Neuronal stem cell (in vitro differentiated cells): ENCODE results near the gene CASP12.

ENCODE experiments used
- DNase-seq: peaks from one replicate; pipeline ENCODE4 v3.0.0-alpha.2; 2013; ENCODE audit warnings: low spot score
- H2AFZ ChIP-seq: one replicate; pipeline ENCODE4 v1.6.1; 2013; ENCODE audit warnings: mild to moderate bottlenecking, low read length, inconsistent platforms
- H2AK5ac ChIP-seq: 2 replicates; pipeline ENCODE4 v1.6.1; 2013; ENCODE audit warnings: low read depth, mild to moderate bottlenecking, inconsistent platforms, low read length, moderate library complexity, mixed read lengths
- H2BK120ac ChIP-seq: 2 replicates; pipeline ENCODE4 v1.6.1; 2013; ENCODE audit warnings: low read depth, mild to moderate bottlenecking, inconsistent platforms, low read length, moderate library complexity, mixed read lengths
- H2BK12ac ChIP-seq: one replicate; pipeline ENCODE4 v1.6.1; 2013; ENCODE audit warnings: low read length, inconsistent platforms
- H2BK15ac ChIP-seq: 2 replicates; pipeline ENCODE4 v1.6.1; 2013; ENCODE audit warnings: mild to moderate bottlenecking, low read length, inconsistent platforms, mixed read lengths
- H2BK5ac ChIP-seq: one replicate; pipeline ENCODE4 v1.6.1; 2013; ENCODE audit warnings: inconsistent platforms, mild to moderate bottlenecking, low read length, moderate library complexity
- H3K14ac ChIP-seq: one replicate; pipeline ENCODE4 v1.6.1; 2013; ENCODE audit warnings: low read length, inconsistent platforms
- H3K18ac ChIP-seq: 2 replicates; pipeline ENCODE4 v1.6.1; 2013; ENCODE audit warnings: low read length, inconsistent platforms
- H3K23ac ChIP-seq: 2 replicates; pipeline ENCODE4 v1.6.1; 2013; ENCODE audit warnings: low read depth, mild to moderate bottlenecking, mixed read lengths, low read length, inconsistent platforms; ENCODE audit not compliant: poor library complexity
- H3K27ac ChIP-seq: replicated peaks from 3 replicates; pipeline ENCODE4 v1.5.1; 2013; ENCODE audit warnings: low read length, inconsistent platforms
- H3K27me3 ChIP-seq, 3 experiments: 2 replicates each; pipeline ENCODE4 v1.6.1; 2013; ENCODE audit warnings: low read length in 3 of 3, mild to moderate bottlenecking in 2 of 3, inconsistent platforms in 1 of 3, low read depth in 1 of 3, mixed read lengths in 1 of 3, moderate library complexity in 1 of 3; ENCODE audit not compliant: control insufficient read depth in 3 of 3, insufficient read depth in 3 of 3
- H3K36me3 ChIP-seq, 2 donors: replicated peaks in 1 of 2; 2 replicates each; pipeline ENCODE4 v1.6.1; 2013; ENCODE audit warnings: low read length in 2 of 2; ENCODE audit not compliant: control insufficient read depth in 2 of 2, insufficient read depth in 2 of 2
- H3K4ac ChIP-seq: 2 replicates; pipeline ENCODE4 v1.6.1; 2013; ENCODE audit warnings: inconsistent platforms, mild to moderate bottlenecking, low read length, moderate library complexity
- H3K4me1 ChIP-seq, 2 donors: 1 replicate in 1 of 2; 2 replicates in 1 of 2; pipeline ENCODE4 v1.6.1; 2013; ENCODE audit warnings: low read length in 2 of 2, low read depth in 1 of 2; ENCODE audit not compliant: control insufficient read depth in 2 of 2, insufficient read depth in 1 of 2
- H3K4me2 ChIP-seq: one replicate; pipeline ENCODE4 v1.6.1; 2013; ENCODE audit warnings: mild to moderate bottlenecking, low read length, inconsistent platforms; ENCODE audit not compliant: insufficient read depth, poor library complexity, severe bottlenecking
- H3K4me3 ChIP-seq, 2 donors: 2 replicates each; pipeline ENCODE4 v1.5.1; 2013; ENCODE audit warnings: low read length in 2 of 2, mild to moderate bottlenecking in 2 of 2, inconsistent platforms in 1 of 2, moderate library complexity in 1 of 2
- H3K79me1 ChIP-seq: one replicate; pipeline ENCODE4 v1.6.1; 2013; ENCODE audit warnings: low read depth, mild to moderate bottlenecking, inconsistent platforms, low read length, moderate library complexity
- H3K9ac ChIP-seq: one replicate; pipeline ENCODE4 v1.6.1; 2013; ENCODE audit warnings: mild to moderate bottlenecking, low read depth, low read length, inconsistent platforms; ENCODE audit not compliant: poor library complexity
- H3K9me3 ChIP-seq, 2 donors: replicated peaks in 1 of 2; 2 replicates each; pipeline versions ENCODE3 to v1.6.1; 2013; ENCODE audit warnings: low read length in 2 of 2, mild to moderate bottlenecking in 2 of 2, inconsistent platforms in 1 of 2, low read depth in 1 of 2, mixed read lengths in 1 of 2, moderate library complexity in 1 of 2; ENCODE audit not compliant: control insufficient read depth in 2 of 2, insufficient read depth in 1 of 2
- H4K8ac ChIP-seq: one replicate; pipeline ENCODE4 v1.6.1; 2013; ENCODE audit warnings: low read depth, mild to moderate bottlenecking, inconsistent platforms, low read length, moderate library complexity
- H4K91ac ChIP-seq: one replicate; pipeline ENCODE4 v1.6.1; 2013; ENCODE audit warnings: low read length, low read depth, mild to moderate bottlenecking, inconsistent platforms; ENCODE audit not compliant: poor library complexity
- WGBS, 2 donors: extraction: QIAGEN DNeasy Blood & Tissue Kit; methylation state at CpG; one replicate each; pipeline ENCODE4 v1.1.7; 2013; ENCODE audit warnings: missing lambda C conversion rate in 2 of 2, mixed read lengths in 1 of 2; ENCODE audit not compliant: insufficient read length in 2 of 2, insufficient replicate concordance in 1 of 2; ENCODE audit errors: extremely low coverage in 2 of 2; 5-methylcytosine and 5-hydroxymethylcytosine counted together

Gene CASP12

GRCh38 chr11:104879514-104880190 lies 18.6 kb downstream of the CASP12 start:
- Histone ChIP-seq H3K27me3 (no peaks in the 10 kb centered on the region), H2BK15ac (no peak overlapping the region), H3K4me2 (no peak overlapping the region), H3K79me1 (no peaks in the 10 kb centered on the region), H2BK5ac (no peak overlapping the region), H4K91ac (no peak overlapping the region), H3K18ac (no peak overlapping the region), H3K4me3 (no peak overlapping the region), H3K23ac (no peak overlapping the region), H3K9ac (no peak overlapping the region), H3K36me3 (no peaks in the 10 kb centered on the region), H2BK12ac (no peak overlapping the region), H3K27ac (no peak overlapping the region), H2BK120ac (no peak overlapping the region), H2AK5ac (no peak overlapping the region), H3K4ac (no peak overlapping the region), H3K4me1 (no peaks in the 10 kb centered on the region), H3K14ac (no peak overlapping the region), H3K9me3 (no peaks in the 10 kb centered on the region), H2AFZ (no peak overlapping the region), H4K8ac (no peak overlapping the region)
- no CpG with 5 or more reads among the region's 5 CpGs for WGBS, 2 donors
- no peak for DNase-seq

GRCh38 chr11:104876861-104877431 lies 21.3 kb downstream of the CASP12 start:
- Histone ChIP-seq H2BK120ac (no peak overlapping the region), H2AK5ac (no peak overlapping the region), H3K4me1 (no peaks in the 10 kb centered on the region), H3K79me1 (no peaks in the 10 kb centered on the region), H4K91ac (no peak overlapping the region), H4K8ac (no peak overlapping the region), H3K4me3 (no peak overlapping the region), H3K27ac (no peak overlapping the region), H3K14ac (no peak overlapping the region), H3K36me3 (no peaks in the 10 kb centered on the region), H2AFZ (no peak overlapping the region), H2BK12ac (no peak overlapping the region), H3K4me2 (no peak overlapping the region), H3K4ac (no peak overlapping the region), H3K27me3 (no peaks in the 10 kb centered on the region), H2BK15ac (no peak overlapping the region), H3K18ac (no peak overlapping the region), H3K9me3 (peaks cover 0 to 1% of the 10 kb centered on the region in 2 donors), H3K23ac (no peak overlapping the region), H2BK5ac (no peak overlapping the region), H3K9ac (no peak overlapping the region)
- DNase-seq: no peak
- WGBS, 2 donors: no CpG with 5 or more reads among the region's 5 CpGs

GRCh38 chr11:104876324-104876723 lies 21.9 kb downstream of the CASP12 start:
- Histone ChIP-seq H3K14ac (no peak overlapping the region), H3K36me3 (no peaks in the 10 kb centered on the region), H3K23ac (no peak overlapping the region), H3K4me2 (no peak overlapping the region), H3K18ac (no peak overlapping the region), H2BK120ac (no peak overlapping the region), H3K4ac (no peak overlapping the region), H3K4me1 (peaks cover 0 to under 1% of the 10 kb centered on the region in 2 donors), H2AK5ac (no peak overlapping the region), H3K9ac (no peak overlapping the region), H4K8ac (no peak overlapping the region), H3K27me3 (no peaks in the 10 kb centered on the region), H2BK5ac (no peak overlapping the region), H2BK15ac (no peak overlapping the region), H3K79me1 (no peaks in the 10 kb centered on the region), H2AFZ (no peak overlapping the region), H3K4me3 (no peak overlapping the region), H2BK12ac (no peak overlapping the region), H3K27ac (no peak overlapping the region), H4K91ac (no peak overlapping the region), H3K9me3 (peaks cover 0 to 1% of the 10 kb centered on the region in 2 donors)
- no peak for DNase-seq

- Histone ChIP-seq H2AK5ac (no peak overlapping the region), H3K36me3 (no peaks in the 10 kb centered on the region), H3K18ac (no peak overlapping the region), H2AFZ (no peak overlapping the region), H3K4me2 (no peak overlapping the region), H2BK5ac (no peak overlapping the region), H3K79me1 (no peaks in the 10 kb centered on the region), H2BK120ac (no peak overlapping the region), H3K23ac (no peak overlapping the region), H4K91ac (no peak overlapping the region), H3K27me3 (no peaks in the 10 kb centered on the region), H4K8ac (no peak overlapping the region), H2BK15ac (no peak overlapping the region), H3K4me1 (peaks cover 0 to 8% of the 10 kb centered on the region in 2 donors), H3K27ac (no peak overlapping the region), H3K9me3 (peaks cover 0 to 1% of the 10 kb centered on the region in 2 donors), H3K14ac (no peak overlapping the region), H3K4me3 (no peak overlapping the region), H3K4ac (no peak overlapping the region), H3K9ac (no peak overlapping the region), H2BK12ac (no peak overlapping the region)
- no peak for DNase-seq
- no CpG with 5 or more reads among the region's 8 CpGs for WGBS, 2 donors
Measured at GRCh38 chr11:104873252-104873651, 25.0 kb downstream of the CASP12 start.
